Activated T-cell treated with anti-CD3 and anti-CD28 coated beads for 4 hours (primary cell): Measurements from ENCODE around the gene FBXW11.
"Not testable (repeated sequence)": the region's sequence is repeated elsewhere in the genome, so short reads cannot be mapped to it uniquely, and the experiment has no call there.

Experiments
- DNase-seq: peaks from one replicate; pipeline ENCODE4 v3.0.0-alpha.2; 2020

FBXW11 gene

DNA sequence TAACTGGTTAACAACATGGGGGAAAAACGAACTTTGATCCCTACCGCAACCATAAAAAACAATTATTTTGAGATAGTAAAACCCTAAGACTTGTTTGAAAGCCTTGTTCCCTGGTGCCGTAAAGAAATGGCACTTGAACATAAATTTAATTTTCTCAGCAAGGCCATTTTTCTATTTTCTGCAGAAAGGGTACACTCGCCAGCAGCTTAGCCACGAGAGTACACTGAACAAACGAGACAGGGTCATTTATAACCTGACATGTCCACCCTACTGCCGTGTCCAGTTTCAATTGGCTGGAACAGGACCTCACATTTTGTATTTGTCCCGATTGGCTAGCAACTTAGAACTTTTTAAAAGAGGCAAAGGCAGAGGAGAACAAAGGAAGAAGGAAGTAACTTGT is 26.8 kb downstream of the FBXW11 start:
- DNase-seq, result no peak

DNA sequence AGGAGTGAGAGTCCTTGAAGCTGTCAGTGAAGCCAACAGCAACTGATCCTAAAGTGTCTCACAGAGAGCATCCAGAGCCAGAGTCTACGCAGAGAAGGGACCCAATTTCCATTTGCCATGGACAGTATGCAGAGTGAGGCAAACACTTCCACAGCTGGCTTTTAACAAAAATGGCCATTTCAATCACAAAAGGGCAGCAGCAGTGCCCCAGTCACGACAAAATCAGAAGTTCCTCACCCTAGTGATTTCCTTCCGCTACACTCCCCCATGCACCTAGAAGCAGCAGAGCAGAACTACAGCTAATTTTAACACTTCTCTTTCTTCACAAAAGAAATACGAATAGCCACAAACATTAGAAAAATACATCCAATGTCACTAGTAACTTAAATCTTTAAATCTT is 27.9 kb downstream of the FBXW11 start:
- no peak for DNase-seq

DNA sequence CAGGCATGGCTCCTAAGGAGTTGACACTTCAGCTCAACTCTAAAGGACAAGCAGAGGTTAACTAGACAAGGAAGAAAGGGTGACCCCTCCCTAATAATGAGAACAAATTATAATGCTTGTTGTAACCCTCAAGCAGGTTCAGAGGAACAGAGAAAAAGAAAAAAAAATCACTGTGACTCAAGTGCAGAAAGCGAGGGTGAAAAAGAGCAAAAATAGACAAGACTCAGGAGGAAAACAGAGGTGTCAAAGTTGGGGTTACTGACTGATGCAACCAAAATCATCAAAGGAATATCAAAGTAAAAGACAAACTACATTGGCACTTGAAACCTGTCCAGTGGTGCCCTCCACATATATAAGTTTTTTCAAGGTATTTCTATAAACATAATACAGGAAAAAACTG is 28.4 kb downstream of the FBXW11 start:
- no peak for DNase-seq

DNA sequence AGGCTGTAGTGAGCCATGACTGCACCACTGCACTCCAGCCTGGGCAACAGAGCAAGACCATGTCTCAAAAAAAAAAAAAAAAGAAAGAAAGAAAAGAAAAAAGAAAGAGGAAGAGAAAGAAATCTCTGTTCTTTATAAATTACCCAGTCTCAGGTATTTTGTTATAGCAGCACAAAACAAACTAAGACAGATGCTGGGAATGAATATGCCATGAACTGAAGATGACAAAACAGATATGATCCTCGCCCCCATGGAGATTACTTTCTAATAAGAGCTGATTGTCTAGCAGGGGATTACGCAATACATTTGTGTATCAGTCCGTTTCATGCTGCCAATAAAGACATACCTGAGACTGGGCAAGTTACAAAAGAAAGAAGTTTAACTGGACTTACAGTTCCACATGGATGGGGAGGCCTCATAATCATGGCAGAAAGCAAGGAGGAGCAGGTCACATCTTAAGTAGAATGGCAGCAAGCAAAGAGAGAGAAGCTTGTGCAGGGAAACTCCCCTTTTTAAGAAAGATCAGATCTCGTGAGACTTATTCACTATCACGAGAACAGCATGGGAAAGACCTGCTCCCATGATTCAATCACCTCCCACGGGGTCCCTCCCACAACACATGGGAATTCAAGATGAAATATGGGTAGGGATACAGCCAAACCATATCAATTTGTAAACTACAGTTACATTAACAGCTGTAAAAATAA is 29.0 kb downstream of the FBXW11 start:
- DNase-seq, result not testable (repeated sequence)

DNA sequence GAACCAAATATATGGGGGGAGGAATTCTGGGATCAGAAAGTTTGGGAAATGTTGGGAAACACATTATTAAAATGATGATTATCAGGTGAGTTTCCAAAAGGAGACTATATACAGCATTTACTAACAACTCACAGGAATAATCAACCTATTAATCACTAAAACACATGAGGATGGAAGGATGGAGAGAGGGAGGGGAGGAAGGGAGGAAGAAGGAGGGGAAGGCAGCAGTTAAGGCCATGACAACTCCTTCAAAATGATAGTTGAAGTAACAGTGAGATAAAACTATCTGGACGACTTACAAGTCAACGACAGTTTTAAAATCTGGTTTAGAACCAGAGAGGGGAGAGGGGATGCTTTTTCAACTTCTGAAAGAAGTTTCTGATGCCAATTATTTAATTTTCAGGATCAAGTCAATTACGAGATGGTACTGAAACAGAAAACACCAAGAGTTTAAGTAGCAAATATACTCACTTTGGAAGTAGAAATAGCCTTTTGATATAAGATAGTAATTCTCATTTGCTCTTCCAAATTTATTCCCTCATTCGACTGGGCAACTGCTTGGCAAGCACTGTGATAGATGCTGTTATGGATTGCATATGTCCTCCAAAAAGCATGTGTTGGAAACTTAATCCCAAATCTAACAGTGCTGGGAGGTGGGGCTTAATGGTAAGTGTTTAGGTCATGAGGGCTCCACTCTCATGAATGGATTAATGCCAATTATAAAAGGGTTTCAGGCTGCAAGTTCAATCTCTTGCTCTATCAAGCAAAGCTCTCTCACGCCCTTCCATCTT is 30.4 kb downstream of the FBXW11 start:
- no peak for DNase-seq

DNA sequence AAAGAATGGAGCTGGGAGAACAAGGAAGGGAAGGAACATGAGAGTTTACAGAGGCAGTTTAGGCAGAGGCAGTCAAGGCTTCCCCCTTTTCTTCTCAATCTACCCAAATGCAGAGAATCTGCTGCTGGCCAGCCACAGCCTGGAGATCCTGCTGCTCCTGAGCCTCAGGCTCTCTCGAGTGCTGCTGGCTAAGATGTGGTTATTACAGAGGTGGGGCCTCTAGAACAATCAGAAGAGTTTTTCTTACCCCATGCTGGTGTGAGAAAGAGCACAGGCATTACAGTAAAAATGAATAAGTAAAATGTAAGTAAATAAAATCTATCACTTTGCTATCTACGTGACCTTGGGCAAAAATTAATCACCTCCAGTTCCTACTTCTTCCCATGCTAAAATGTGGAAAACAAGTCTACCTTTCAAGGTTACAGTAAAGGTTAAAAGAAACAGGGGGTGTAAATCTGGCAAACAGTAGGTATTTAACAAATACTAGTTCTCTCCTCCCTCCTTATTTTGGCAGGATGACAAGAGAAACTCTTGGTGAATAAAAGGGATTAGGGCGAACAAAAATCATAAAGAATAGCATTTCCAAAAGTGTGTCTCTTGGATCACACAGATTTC is 31.1 kb downstream of the FBXW11 start:
- no peak for DNase-seq

DNA sequence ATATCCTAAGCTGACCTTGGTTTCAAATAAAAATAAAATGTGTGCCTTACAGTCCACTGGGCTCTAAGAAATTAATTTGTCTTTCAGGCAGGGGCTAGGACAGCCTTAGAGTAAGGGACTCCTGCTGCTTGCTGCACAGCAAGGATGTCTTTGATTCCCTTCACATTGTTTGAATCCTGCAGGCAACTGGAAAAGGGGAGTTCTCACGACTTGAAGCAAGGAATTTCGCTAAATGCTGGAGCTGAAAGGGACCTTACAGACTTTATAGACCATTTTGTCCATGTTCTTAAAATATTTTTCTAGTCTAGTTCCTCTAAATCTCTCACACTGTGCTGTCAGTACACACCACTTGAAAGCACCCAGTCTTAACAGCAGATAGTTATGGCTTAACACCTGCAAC is 35.6 kb downstream of the FBXW11 start:
- DNase-seq, result no peak

DNA sequence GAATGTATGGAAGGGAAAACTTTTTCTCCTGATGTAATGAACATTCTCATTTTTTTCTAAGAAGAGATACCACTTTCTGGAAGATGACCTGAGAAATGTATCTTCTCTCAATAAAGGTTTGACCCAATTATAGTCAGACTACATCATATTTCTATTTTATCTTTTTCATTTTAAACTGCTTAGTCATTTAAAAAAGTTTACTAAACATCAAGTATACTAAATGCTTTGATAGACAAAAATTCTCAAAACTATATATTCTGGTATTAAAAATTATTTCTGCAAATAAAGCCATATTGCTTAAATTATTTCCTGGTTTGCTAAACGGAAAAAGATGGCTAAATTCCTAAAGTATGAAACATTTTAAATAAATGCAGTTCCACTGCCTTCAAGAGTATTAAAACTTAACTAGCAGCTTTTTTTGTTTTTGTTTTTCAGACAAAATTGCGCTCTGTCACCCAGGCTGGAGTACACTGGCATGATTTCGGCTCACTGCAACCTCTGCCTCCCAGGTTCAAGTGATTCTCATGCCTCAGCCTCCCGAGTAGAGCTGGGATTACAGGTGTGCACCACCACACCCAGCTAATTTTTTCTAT is 37.1 kb downstream of the FBXW11 start:
- no peak for DNase-seq

DNA sequence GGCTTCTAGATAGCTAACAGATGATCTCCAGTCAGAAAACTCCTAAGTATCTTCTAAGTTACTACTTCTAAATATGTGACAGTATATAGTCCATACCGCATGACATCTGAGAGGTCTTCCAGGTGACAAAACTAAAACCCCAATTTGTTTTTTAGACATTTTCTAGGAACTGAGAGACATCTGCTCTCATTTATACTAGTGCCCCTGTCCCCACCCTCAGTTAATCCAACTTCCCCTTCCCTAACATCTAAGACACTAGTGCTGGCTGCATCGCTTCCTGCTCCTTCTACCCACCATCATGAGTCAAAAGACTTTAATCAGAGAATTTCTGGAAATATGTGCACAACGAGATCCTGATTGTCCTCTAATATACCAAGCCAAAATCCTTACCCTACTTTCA is 37.9 kb downstream of the FBXW11 start:
- no peak for DNase-seq

DNA sequence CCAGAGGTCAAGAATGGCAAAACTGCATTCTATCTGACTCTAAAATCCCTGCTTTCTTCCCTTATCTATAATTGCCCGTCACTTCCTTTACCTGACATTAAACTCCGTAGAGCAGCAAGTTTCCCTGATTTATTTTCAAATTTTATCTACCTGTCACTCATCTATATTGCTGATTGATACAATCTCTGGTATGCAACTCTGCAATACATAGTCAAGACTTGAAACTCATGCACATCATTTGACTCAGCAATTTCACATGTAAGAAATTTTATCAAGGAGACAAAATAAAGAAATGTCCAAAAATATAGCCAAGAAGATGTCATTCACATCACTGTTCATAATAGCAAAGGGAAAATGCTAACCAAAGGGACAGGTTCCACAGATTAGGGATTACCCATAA is 39.5 kb downstream of the FBXW11 start:
- no peak for DNase-seq

DNA sequence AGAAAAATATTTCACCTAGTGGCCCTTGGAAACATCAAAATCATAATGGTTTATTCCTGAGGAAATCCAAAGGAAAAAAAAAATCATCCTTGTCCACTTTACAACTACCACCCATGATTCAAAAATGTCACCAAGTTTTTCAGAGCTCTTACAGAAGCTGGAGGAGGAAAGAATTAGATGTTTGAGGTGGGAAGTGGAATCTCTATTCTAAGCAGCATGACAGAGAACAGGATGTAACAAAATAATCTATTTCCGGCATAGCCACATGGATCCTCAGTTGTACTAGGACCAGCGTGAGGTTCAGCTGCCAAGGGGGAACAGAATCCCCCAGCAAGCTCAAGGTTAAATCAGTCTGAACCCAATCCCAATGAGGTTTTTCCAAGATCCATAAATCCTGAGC is 40.2 kb downstream of the FBXW11 start:
- DNase-seq, result no peak

DNA sequence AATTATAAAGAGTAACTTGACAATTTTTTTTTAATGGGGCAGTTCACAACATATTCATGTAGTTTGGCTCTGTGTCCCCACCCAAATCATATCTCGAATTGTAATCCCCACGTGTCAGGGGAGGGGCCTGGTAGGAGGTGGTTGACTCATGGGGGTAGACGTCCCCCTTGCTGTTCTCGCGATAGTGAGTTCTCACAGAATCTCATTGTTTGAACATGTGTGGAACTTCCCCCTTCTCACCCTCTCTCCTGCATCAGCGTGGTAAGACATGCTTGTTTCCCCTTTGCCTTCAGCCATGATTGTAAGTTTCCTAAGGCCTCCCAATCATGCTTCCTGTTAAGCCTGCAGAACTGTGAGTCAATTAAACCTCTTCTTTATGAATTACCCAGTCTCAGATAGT is 40.7 kb downstream of the FBXW11 start:
- DNase-seq, result no peak

DNA sequence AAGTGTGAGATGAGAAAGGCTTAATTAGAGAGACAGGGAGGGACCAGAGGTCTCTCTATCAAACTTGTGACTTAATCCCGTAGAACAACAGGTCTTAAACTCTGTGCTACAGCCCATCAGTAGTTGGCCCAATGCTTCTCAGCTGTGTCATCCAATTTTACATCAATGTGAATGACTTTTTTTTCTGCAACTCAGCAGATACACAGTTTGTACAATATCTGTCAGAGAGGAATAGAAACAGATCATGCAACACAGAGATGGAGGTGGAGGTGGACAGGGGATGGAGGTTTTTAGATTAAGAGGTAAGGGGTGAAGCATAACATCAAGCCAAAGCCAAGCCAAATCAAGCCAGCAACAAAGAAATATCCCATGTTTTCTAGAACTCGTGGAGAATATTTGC is 43.0 kb downstream of the FBXW11 start:
- DNase-seq, result no peak

DNA sequence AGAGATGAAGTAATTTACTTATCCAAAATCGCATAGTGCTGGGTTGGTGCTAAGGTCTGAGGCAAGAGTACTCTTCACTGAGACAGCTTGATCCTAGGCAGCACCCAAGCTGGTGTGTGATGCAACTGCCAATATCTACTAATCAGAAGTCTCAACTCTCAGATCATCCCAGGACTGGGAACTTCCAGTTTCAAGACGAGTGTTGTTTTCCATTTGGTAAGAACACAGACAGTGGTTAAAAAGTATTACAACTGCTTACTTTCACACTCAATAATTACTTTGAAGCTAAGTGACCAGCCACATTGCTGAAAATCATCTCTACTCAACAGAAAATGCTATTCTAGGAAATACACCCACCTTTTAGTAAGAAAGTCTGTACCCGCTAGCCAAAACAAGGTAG is 45.3 kb downstream of the FBXW11 start:
- DNase-seq, result no peak

DNA sequence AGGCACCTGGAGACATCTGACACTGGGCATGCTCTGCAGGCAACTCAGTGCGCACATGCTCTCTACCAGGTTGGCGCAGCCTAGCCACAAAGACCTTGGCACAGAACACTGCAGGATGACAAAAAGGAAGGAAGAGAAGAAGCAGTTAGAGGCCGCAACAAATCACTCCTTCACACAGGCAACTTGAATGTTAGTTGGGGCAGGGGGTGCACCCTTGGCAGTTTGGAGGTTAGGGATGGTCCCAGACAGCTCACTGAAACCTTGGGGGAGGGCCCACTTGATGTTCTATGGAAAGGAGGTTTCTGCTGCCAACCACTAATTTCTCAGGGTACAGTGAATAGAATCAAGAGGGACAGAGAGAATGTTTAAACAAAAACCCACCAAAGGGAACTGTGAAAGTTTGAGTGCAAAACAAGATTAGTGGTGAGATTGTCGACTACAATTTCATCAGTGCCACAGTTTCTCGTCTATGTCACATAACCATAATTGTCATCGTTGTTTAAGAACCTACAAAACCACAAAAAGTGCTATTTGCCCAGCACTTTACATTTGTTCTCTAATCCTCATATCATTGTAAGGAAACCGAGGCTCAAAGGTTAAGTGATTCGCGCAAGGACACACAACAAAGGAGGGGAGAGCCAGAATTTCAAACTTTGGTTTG is 48.7 kb downstream of the FBXW11 start:
- no peak for DNase-seq

DNA sequence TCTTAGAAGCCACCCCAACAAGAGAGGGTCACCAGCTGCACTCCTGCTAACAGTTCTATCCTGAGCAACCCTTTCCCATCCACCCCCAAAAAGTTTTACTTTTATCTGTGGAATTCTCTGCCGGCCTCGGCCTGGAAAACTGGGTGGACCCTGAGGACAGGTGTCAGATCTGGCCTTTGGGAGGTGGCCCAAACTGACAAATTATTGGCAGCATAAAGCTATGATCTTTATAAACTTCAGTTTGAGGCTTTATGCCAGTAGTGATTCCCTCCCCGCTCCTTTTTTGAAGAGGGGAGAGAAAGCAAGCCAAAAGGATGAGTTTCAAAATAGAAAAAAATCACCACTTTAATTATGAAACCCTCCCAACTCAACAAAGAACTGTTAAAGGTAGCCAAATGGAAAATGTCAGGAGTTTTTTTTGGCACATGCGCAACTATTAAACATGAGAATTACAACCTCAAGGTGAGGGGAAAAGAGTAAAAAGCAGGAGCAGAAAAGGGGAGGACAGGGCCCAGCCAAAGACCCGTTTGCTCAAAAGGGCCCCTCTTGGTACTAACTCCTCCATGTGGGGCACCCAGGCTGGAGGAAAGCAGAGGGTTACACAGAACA is 49.4 kb downstream of the FBXW11 start:
- no peak for DNase-seq

DNA sequence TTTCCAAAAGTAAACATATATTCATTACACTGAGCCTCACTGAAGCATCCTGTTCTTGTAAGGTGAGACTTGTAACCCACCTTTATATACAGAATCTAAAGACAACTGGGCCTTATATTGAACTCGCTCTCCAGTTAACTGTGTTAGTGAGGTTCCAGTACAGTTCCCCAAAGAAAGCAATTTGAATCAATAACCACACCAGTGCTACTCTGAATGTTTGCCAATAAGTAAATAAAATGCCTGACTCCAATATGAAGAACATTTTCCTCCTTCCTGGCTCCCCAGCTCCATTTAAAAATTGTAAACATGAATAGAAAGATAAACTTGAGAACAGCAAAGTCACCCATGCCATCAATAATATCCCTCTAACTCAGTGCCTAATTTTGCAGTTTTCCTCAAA is 50.1 kb downstream of the FBXW11 start:
- DNase-seq, result no peak

DNA sequence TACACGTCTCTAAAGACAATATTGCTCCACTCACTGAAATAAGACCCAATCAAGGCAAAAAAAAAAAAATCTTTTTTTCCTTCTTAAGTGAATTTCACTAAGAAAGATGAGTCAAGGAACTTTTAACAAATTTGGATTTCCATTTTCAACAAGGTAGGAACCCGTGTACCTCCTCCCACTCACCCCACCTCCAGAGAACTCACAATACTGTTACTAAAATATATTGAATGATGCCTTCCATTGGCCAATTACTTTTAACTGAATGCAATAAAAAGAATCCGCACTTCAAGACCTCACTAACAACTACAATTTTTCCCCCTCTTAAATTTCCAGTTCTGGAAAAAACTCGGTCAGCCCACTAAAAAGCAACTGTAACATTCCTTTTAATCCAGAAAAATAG is 50.7 kb downstream of the FBXW11 start:
- no peak for DNase-seq

DNA sequence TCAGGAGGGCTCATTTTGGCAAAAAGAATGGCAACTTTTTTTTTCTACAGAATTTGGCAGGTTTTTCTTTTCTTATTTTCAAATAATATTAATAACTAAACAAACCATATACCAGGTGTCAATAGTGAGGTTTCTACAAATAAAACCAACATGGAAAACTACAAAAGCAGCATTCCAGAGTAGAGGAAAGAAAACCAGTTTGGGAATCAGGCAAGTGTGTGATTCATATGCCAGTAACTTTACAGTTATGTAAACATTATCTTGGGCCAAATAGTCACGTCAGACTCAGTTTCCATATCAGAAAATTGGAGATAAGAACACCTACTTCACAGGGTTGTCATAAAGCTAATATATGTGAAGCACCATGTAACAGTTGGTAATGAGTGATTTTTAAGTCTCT is 51.7 kb downstream of the FBXW11 start:
- DNase-seq, result no peak

DNA sequence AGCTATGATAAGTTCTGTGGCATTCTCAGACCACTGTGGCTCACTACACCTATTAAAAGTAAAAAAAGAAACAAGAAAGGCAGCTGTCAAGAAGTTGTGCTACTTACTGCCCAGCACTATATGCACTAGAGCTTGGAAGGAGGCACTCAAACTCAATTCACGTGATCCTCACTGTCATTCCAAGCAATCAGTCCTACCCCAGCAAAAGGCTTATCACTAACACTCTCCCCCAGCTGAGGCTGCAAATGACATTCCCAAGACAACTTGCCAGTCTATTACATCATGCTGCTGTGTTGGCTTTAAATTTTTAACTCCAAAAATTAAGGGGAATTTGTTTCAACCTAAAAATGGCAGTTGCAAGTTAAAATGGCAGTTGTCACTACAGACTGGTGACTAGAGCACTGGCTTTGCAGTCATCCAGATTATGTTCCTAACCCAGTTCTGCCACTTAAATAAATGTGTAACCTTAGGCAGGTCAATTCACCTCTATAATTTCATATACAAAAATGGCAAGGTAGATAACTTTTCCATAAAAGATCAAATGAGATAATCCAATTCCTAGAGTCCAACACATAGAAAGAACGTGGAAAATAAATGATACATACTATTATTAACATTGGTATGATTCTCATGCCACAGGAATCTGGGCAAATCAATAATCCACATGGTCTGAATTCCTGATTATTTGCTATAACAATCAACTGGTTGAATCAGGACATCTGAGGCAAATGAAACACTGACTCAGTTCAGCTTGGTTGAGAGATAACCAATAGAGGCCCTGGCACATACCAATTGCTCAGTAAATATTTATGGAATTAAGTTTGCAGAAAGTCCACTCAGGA is 52.4 kb downstream of the FBXW11 start:
- DNase-seq, result no peak

DNA sequence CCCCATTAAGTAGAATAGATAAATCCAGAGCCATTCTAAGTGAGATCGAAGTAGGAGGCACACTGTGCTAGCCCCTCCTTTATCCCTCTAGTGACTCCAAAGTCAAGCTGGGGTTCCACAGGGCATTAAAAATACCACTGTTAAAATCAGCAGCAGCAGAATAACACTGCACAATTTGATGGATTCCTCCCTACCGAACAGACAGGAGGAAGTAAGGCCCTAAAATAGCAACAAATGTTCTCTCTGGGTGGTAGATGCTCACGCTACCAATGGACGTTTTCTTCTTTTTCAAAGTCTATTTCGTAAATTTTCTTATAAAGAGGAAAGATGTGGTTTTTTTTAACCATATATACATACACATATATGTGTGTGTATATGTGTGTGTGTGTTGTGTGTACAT is 54.4 kb downstream of the FBXW11 start:
- DNase-seq, result no peak

DNA sequence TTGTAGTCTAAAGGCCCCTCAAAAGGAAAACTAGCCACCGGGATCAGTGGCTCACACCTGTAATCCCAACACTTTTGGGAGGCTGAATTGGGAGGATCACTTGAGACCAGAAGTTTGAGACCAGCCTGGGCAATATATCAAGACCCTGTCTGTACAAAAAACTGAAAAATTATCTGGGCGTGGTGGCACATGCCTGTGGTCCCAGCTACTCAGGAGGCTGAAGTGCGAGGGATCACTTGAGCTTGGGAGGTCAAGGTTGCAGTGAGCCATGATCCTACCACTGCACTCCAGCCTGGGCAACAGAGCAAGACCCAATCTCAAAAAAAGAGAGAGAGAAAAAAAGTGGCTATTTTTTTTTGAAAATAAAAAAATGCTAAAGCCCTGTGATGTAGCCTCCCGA is 55.2 kb downstream of the FBXW11 start:
- no peak for DNase-seq
